Measurements from ENCODE around the gene EPN2.

The EPN2 gene

GRCh38 chr17:19253112-19253511 lies 15.9 kb downstream of the EPN2 start:
- no peak overlapping the region for H3K4me3 ChIP-seq (ENCODE audit: low read length)
- no peak for DNase-seq (ENCODE audit: low read depth)
- TF ChIP-seq CTCF (IDR thresholded peaks at IDR 0.05; ENCODE audit: insufficient read depth, low read depth, low read length, missing control alignments): no peak

GRCh38 chr17:19254651-19255050 lies 17.5 kb downstream of the EPN2 start:
- DNase-seq (ENCODE audit: low read depth): no peak
- no peak for TF ChIP-seq CTCF (IDR thresholded peaks at IDR 0.05; ENCODE audit: insufficient read depth, low read depth, low read length, missing control alignments)
- H3K4me3 ChIP-seq (ENCODE audit: low read length): no peak overlapping the region

- H3K4me3 ChIP-seq (ENCODE audit: low read length): no peak overlapping the region
- no peak for DNase-seq (ENCODE audit: low read depth)
- no peak for TF ChIP-seq CTCF (IDR thresholded peaks at IDR 0.05; ENCODE audit: insufficient read depth, low read depth, low read length, missing control alignments)
Measured at GRCh38 chr17:19255279-19255678, 18.1 kb downstream of the EPN2 start.

- DNase-seq (ENCODE audit: low read depth): no peak
- H3K4me3 ChIP-seq (ENCODE audit: low read length): no peak overlapping the region
- TF ChIP-seq CTCF (IDR thresholded peaks at IDR 0.05; ENCODE audit: insufficient read depth, low read depth, low read length, missing control alignments): no peak
Measured at GRCh38 chr17:19258371-19258770, 21.2 kb downstream of the EPN2 start.

GRCh38 chr17:19260958-19261357 lies 23.8 kb downstream of the EPN2 start:
- peak; percentile 76 for DNase-seq (ENCODE audit: low read depth)
- TF ChIP-seq CTCF (IDR thresholded peaks at IDR 0.05; ENCODE audit: insufficient read depth, low read depth, low read length, missing control alignments): peak; percentile 51
- no peak overlapping the region for H3K4me3 ChIP-seq (ENCODE audit: low read length)

GRCh38 chr17:19261426-19261825 lies 24.3 kb downstream of the EPN2 start:
- no peak overlapping the region for H3K4me3 ChIP-seq (ENCODE audit: low read length)
- no peak for DNase-seq (ENCODE audit: low read depth)
- no peak for TF ChIP-seq CTCF (IDR thresholded peaks at IDR 0.05; ENCODE audit: insufficient read depth, low read depth, low read length, missing control alignments)
